H9 (cell line): ENCODE results near the gene TTC7B. TPM values are rescaled to one million over a fixed set of nuclear protein-coding genes. Genes with fewer than 3 reads are reported as not detected.
A peak's percentile ranks its signal among the peaks of the same experiment; 100 is the strongest.

Experiments
- DNase-seq: peaks from one replicate; pipeline ENCODE4 v3.0.0-alpha.2; 2017
- H2AFZ ChIP-seq: one replicate; pipeline ENCODE4 v1.6.1; 2013; ENCODE audit warnings: mild to moderate bottlenecking, low read length, control low read depth, moderate library complexity
- H2AK5ac ChIP-seq: 2 replicates; pipeline ENCODE4 v1.6.1; 2013; ENCODE audit warnings: low read length, control low read depth, mixed read lengths; ENCODE audit not compliant: insufficient read length
- H2BK120ac ChIP-seq: one replicate; pipeline ENCODE4 v1.6.1; 2013; ENCODE audit warnings: low read depth, mild to moderate bottlenecking, low read length, control low read depth, inconsistent platforms; ENCODE audit not compliant: poor library complexity, severe bottlenecking
- H2BK12ac ChIP-seq: 2 replicates; pipeline ENCODE4 v1.6.1; 2013; ENCODE audit warnings: low read length, control low read depth, mixed read lengths, low read depth; ENCODE audit not compliant: insufficient read length
- H2BK15ac ChIP-seq: 2 replicates; pipeline ENCODE4 v1.6.1; 2013; ENCODE audit warnings: low read depth, low read length, control low read depth
- H2BK20ac ChIP-seq: one replicate; pipeline ENCODE4 v1.6.1; 2013; ENCODE audit warnings: low read depth, mild to moderate bottlenecking, low read length, control low read depth, inconsistent platforms; ENCODE audit not compliant: poor library complexity, severe bottlenecking
- H2BK5ac ChIP-seq: 2 replicates; pipeline ENCODE4 v1.6.1; 2013; ENCODE audit warnings: low read length, control low read depth, mixed read lengths; ENCODE audit not compliant: insufficient read length
- H3K14ac ChIP-seq: 2 replicates; pipeline ENCODE4 v1.6.1; 2013; ENCODE audit warnings: low read length, control low read depth; ENCODE audit not compliant: insufficient read depth
- H3K18ac ChIP-seq: 2 replicates; pipeline ENCODE4 v1.6.1; 2013; ENCODE audit warnings: low read depth, mild to moderate bottlenecking, mixed read lengths, low read length, control low read depth; ENCODE audit not compliant: insufficient read length
- H3K23ac ChIP-seq: 2 replicates; pipeline ENCODE4 v1.6.1; 2013; ENCODE audit warnings: low read length, control low read depth, mixed read lengths, low read depth; ENCODE audit not compliant: insufficient read length
- H3K23me2 ChIP-seq: 2 replicates; pipeline ENCODE4 v1.6.1; 2013; ENCODE audit warnings: low read depth, mild to moderate bottlenecking, mixed read lengths, low read length, control low read depth; ENCODE audit not compliant: insufficient read length, poor library complexity, severe bottlenecking
- H3K27ac ChIP-seq: 2 replicates; pipeline ENCODE4 v1.5.1; 2013; ENCODE audit warnings: low read length, control low read depth, mixed read lengths, low read depth; ENCODE audit not compliant: insufficient read length
- H3K27me3 ChIP-seq: 2 replicates; pipeline ENCODE4 v1.6.1; 2013; ENCODE audit warnings: low read length, control low read depth, inconsistent platforms; ENCODE audit not compliant: insufficient read depth
- H3K4ac ChIP-seq: 2 replicates; pipeline ENCODE4 v1.6.1; 2013; ENCODE audit warnings: low read depth, mild to moderate bottlenecking, control low read depth, inconsistent platforms, low read length, moderate library complexity
- H3K4me1 ChIP-seq: 2 replicates; pipeline ENCODE4 v1.6.1; 2013; ENCODE audit warnings: low read length, control low read depth, inconsistent platforms; ENCODE audit not compliant: insufficient read depth
- H3K4me2 ChIP-seq: 2 replicates; pipeline ENCODE4 v1.6.1; 2013; ENCODE audit warnings: low read length, control low read depth, mixed read lengths; ENCODE audit not compliant: insufficient read length, insufficient read depth
- H3K56ac ChIP-seq: 2 replicates; pipeline ENCODE4 v1.6.1; 2013; ENCODE audit warnings: low read depth, mild to moderate bottlenecking, mixed read lengths, low read length, control low read depth; ENCODE audit not compliant: insufficient read length
- H3K79me1 ChIP-seq: 2 replicates; pipeline ENCODE4 v1.6.1; 2013; ENCODE audit warnings: low read depth, mild to moderate bottlenecking, moderate library complexity, low read length, control low read depth, inconsistent platforms; ENCODE audit not compliant: insufficient read depth, poor library complexity, severe bottlenecking
- H3K79me2 ChIP-seq: 2 replicates; pipeline ENCODE4 v1.6.1; 2013; ENCODE audit warnings: low read length, control low read depth, inconsistent platforms; ENCODE audit not compliant: insufficient read depth
- H3K9ac ChIP-seq: 2 replicates; pipeline ENCODE4 v1.6.1; 2013; ENCODE audit warnings: low read length, control low read depth, mixed read lengths; ENCODE audit not compliant: insufficient read length; ENCODE audit errors: extremely low read depth
- H3K9me3 ChIP-seq: one replicate; pipeline ENCODE4 v1.6.1; 2013; ENCODE audit warnings: low read depth, low read length, inconsistent platforms; ENCODE audit not compliant: control insufficient read depth
- H3T11ph ChIP-seq: one replicate; pipeline ENCODE4 v1.6.1; 2013; ENCODE audit warnings: mild to moderate bottlenecking, low read length, control low read depth, inconsistent platforms
- H4K20me1 ChIP-seq: one replicate; pipeline ENCODE4 v1.6.1; 2013; ENCODE audit not compliant: control insufficient read depth, insufficient read length, insufficient read depth
- H4K5ac ChIP-seq: 2 replicates; pipeline ENCODE4 v1.6.1; 2013; ENCODE audit warnings: low read depth, mild to moderate bottlenecking, mixed read lengths, low read length, control low read depth; ENCODE audit not compliant: insufficient read length
- H4K8ac ChIP-seq: replicated peaks from 2 replicates; pipeline ENCODE4 v1.6.1; 2013; ENCODE audit warnings: low read length, control low read depth, mixed read lengths, low read depth; ENCODE audit not compliant: insufficient read length
- H4K91ac ChIP-seq: 2 replicates; pipeline ENCODE4 v1.6.1; 2013; ENCODE audit warnings: low read depth, mild to moderate bottlenecking, moderate library complexity, mixed read lengths, low read length, control low read depth; ENCODE audit not compliant: insufficient read length
- H3K27ac Mint-ChIP-seq, 3 experiments: 2 replicates in 2 of 3; 3 replicates in 1 of 3; pipeline ENCODE4 v1.8.0; 2020 to 2021; ENCODE audit warnings: mixed read lengths in 3 of 3, mild to moderate bottlenecking in 1 of 3, moderate library complexity in 1 of 3
- H3K27me3 Mint-ChIP-seq: 2 replicates; pipeline ENCODE4 v1.8.0; 2021; ENCODE audit warnings: low read depth, mild to moderate bottlenecking, moderate library complexity, mixed read lengths
- H3K36me3 Mint-ChIP-seq, 3 experiments: 2 replicates in 2 of 3; 3 replicates in 1 of 3; pipeline ENCODE4 v1.8.0; 2020 to 2021; ENCODE audit warnings: low read depth in 3 of 3, mixed read lengths in 3 of 3; ENCODE audit not compliant: insufficient read depth in 1 of 3
- H3K4me1 Mint-ChIP-seq, 2 experiments: 2 replicates each; pipeline ENCODE4 v1.8.0; 2020; ENCODE audit warnings: mixed read lengths in 2 of 2
- H3K4me3 Mint-ChIP-seq, 2 experiments: 2 replicates in 1 of 2; 3 replicates in 1 of 2; pipeline ENCODE4 v1.8.0; 2020 to 2021; ENCODE audit warnings: mild to moderate bottlenecking in 2 of 2, mixed read lengths in 2 of 2, moderate library complexity in 1 of 2
- H3K9me3 Mint-ChIP-seq, 2 experiments: 2 replicates in 1 of 2; 3 replicates in 1 of 2; pipeline ENCODE4 v1.8.0; 2020; ENCODE audit warnings: mild to moderate bottlenecking in 2 of 2, mixed read lengths in 2 of 2, moderate library complexity in 1 of 2
- CTCF ChIP-seq: fragments of 200-600 bp; sonication (generic); conservative IDR thresholded peaks from 3 replicates; pipeline ENCODE4 v1.8.0; 2021; ENCODE audit warnings: antibody characterized with exemption, mild to moderate bottlenecking
- WGBS: extraction: QIAGEN DNeasy Blood & Tissue Kit; methylation state at CpG from one replicate; pipeline ENCODE4 v1.1.7; 2013; ENCODE audit warnings: missing lambda C conversion rate, low lambda C conversion rate, mixed read lengths; ENCODE audit not compliant: insufficient read length; ENCODE audit errors: extremely low coverage; 5-methylcytosine and 5-hydroxymethylcytosine counted together
- total RNA-seq: library from RNA; stranded (reverse); gene quantifications from 2 replicates; pipeline ENCODE4 v1.2.1, GENCODE V29; 2021

Gene TTC7B
- total RNA-seq, 1 experiment from 2014 or later = 33.7 TPM

GRCh38 chr14:90698379-90698869 lies 117.8 kb downstream of the TTC7B start:
- Histone ChIP-seq H2AK5ac (no peak overlapping the region), H2BK12ac (no peak overlapping the region), H2BK20ac (no peak overlapping the region), H3K18ac (no peak overlapping the region), H4K91ac (no peak overlapping the region), H3K4me1 (no peaks in the 10 kb centered on the region), H3K9ac (no peak overlapping the region), H3K4ac (no peak overlapping the region), H3K14ac (no peak overlapping the region; the same call in 1 of the 2 replicates), H4K5ac (no peak overlapping the region), H4K20me1 (no peaks in the 10 kb centered on the region), H3K27ac (no peak overlapping the region), H3K27me3 (no peaks in the 10 kb centered on the region), H3K56ac (no peak overlapping the region), H2BK15ac (no peak overlapping the region), H4K8ac (no peak overlapping the region), H3K79me2 (no peaks in the 10 kb centered on the region), H3K79me1 (no peaks in the 10 kb centered on the region), H3T11ph (no peak overlapping the region), H2BK5ac (no peak overlapping the region), H3K4me2 (no peak overlapping the region), H2BK120ac (no peak overlapping the region), H3K23me2 (no peaks in the 10 kb centered on the region), H2AFZ (no peak overlapping the region), H3K9me3 (no peaks in the 10 kb centered on the region), H3K23ac (no peak overlapping the region)
- H3K4me3 Mint-ChIP-seq = no peak overlapping the region
- no peak for DNase-seq
- whole genome bisulfite sequencing = no CpG with 5 or more reads among the region's 7 CpGs
- no peak for TF ChIP-seq CTCF
- H3K4me1 Mint-ChIP-seq = peaks cover 8 to 16% of the 10 kb centered on the region in 2 experiments
- peak overlapping the region in 1 of 3 experiments; percentile 42; a peak in 2 of 7 replicates for H3K27ac Mint-ChIP-seq
- no peaks in the 10 kb centered on the region for H3K9me3 Mint-ChIP-seq
- H3K36me3 Mint-ChIP-seq = no peaks in the 10 kb centered on the region; a peak in 1 of 7 replicates
- H3K27me3 Mint-ChIP-seq = no peaks in the 10 kb centered on the region
